ENCODE results near the gene SAA2.
"Not testable (repeated sequence)": the region's sequence is repeated elsewhere in the genome, so short reads cannot be mapped to it uniquely, and the experiment has no call there.

The SAA2 gene

DNA sequence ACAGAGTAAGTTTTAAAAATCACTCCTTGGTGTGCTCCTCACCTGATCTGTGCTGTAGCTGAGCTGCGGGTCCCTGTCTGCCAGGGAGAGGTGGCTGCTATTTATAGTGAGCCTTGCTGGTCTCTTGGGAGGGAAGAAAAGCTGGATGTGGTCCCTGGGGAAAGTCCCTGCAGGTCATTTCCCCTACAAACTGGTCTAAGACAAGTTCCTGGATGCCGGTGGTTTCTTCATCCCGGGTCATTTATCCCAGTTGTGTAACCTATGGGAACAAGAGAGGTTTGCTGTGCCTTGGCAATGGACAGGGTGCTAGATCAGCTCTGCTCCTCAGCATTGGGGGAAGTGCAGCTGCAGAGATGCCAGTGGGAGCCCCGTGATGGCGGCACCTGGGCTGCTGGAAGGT is at the start of gene SAA2:
Gene SAA2 (minus strand): TSS at position 108 of the 400 bp plus-strand sequence. CDS start 657 bp downstream, outside the sequence.
- no peak for DNase-seq

DNA sequence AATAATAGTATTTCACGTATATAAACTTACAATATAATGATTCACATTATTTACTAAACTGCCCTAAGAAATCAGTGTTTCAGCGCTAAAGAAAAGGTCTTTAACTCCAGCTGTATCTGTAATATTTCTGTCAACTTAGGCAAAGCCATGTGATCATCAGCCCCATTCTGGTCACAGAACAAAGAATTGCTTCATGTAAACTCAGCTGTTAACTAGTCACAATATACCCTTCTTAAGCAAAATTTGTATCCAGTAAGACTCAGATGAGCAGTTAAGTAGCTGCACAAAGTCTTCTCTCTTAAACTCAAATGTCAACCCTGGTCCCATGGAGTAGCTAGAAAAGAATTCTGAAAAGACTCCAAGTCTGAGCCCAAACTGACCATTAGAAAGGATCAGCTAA is 46.8 kb upstream of the SAA2 start:
- DNase-seq, result no peak

DNA sequence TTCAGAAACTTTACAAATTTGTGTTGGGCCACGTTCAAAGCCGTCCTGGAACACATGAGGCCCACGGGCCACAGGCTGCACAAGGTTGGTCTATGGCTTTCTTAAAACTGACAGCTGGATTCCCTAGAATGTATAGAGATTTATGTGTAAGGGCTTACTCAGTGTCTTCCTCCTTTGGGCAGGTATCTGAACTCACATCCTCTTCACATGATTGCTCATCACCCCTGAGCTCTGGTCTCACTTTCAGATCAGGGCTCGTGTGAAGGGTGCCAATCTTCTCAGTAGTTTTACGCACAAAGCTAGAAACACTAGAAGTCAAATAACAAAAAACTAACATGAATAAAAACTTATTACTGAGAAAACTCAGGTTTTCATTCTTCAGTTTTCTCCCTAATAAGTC is 46.4 kb upstream of the SAA2 start:
- no peak for DNase-seq

DNA sequence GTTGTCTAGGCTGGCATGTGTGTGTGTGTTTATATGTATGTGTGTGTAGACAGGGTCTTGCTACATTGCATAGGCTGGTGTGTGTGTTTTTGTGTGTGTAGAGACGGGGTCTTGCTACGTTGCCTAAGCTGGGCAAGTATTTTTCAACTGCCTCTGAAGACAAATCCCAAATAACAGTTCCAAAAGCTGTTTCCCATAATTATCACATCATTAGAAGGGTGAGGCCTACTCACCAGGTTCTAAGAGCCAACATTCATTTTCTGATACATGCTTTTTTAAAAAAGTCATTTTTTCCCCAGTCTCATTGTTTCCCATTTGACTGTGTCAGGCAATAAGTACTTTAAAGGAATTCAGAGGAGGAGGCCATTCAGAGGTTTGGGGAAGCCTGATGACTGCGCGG is 40.4 kb upstream of the SAA2 start:
- no peak for DNase-seq

DNA sequence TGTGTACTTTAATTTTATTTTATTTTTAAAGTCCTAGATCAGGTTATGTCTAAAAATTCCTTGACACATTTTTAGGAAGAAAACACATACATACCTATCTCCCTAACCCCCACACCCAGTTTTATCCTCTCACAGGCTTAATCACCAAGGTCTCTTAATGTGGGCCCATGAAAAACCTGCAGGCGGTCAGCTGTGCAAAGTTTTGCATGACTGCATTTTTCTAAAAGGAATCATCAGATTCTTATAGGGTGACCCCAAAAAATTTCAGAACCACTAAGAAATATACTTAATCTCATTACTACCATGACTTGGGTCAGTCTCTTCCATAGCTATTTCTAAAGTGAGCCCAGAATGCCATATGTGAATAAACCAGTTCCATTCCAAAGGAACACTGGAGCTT is 37.4 kb upstream of the SAA2 start:
- DNase-seq, result no peak

DNA sequence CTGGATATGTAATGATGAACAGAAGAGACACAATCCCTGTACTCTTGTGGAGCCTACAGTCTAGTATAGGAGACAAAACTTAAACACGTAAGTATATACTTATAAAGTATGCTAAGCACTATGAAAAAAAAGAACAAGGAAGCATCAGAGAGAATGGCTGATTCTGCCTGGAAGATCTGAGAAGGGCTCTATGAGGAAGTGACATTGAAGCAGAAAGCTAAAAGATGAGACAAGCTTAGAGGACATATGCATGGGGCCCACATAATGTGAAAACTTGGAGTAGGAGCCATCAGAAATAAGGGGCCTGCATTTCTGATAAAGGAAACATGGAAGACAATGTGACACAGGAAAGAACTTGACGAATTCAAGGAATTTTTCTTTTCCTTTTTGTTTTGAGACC is 34.2 kb upstream of the SAA2 start:
- DNase-seq, result no peak

DNA sequence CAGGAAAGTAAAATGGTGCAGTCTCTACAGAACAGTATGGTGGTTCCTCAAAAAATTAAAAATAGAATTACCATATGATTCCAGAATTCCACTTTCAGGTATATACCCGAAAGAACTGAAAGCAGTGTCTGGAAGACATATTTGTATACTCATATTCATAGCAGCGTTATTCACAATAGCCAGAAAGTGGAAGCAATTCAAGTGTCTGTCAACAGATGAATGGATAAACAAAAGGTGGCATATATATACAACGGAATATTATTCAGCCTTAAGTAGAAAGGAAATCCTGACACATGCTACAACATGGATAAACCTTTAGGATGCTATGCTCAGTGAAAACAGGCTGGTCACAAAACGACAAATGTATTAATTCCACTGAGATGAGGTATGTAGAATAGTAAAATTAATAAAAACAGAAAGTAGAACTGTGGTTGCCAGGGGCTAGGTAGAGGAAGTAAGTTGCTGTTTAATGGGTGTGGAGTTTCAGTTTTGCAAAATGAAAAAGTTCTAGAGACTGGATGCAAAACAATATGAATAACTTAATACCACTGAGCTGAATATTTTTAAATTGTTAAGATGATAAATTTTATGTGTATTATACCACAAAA is 32.1 kb upstream of the SAA2 start:
- DNase-seq, result no peak

DNA sequence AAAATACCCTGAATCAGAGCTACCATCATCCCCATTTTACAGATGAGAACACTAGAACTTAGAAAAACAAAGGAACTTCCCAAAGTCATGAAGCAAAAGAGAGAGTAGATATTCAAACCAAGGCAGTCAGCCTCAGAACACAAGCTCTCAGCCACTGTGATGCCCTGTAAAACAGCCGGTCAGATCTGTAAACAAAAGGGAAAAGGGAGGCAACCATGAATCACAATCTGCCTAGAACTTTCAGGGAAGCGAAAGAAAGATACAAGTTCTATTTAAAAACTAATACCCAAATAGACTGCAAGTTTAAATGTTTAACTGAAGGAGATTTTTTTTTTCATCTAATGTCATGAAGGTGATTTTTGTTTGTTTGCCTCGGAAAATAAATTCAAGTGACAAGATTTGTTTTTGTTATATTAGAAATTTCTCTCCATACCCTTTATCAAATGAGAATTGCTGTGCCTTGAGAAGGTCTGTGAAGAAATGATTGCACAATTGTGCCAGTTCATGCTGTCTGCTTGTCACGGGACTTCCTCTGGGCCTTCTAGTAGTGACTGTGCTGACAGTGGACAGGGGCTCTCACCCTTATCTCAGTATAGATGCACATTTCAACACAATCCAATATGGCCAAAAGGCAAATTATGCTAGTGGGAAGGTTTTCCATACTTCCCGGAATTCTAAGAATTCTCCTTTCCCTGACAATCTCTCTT is 29.2 kb upstream of the SAA2 start:
- no peak for DNase-seq

DNA sequence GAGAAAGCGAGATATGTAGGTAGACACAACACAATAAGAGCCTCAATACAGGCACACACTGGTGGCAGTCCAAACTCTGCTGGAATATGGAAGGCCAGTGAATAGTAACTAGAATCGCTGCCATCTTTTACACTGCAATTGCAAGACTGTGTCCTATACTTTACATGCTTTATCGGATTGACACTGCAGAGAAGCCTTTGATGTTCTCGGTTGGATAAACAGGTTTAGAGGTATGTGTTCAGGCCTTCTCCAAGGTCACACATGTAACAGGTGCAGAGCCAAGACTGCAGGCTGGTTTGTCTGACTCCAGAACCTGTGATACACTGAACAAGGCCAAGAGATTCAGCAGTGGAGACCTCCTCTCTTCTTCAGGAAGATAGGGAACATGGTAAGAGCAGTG is 22.7 kb upstream of the SAA2 start:
- DNase-seq, result no peak

DNA sequence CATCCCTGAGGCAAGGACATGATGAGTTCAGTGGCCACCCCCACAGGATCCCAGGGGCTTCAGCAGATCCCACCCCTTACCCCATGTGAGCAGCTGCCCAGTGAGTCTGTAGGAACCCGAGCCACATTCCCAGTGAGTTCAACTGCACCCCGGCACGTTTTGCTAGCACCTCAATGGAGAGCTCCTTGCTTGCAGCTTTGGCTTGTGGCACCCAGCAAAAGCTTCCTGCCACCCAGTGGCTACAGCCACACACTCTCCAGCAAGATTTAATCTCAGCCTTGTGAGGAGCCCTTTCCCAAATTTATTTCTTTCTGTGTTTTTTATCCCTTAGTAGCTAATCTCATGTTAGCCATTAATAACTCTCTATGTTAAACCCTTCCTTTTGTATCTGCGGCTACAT is 21.6 kb upstream of the SAA2 start:
- no peak for DNase-seq

DNA sequence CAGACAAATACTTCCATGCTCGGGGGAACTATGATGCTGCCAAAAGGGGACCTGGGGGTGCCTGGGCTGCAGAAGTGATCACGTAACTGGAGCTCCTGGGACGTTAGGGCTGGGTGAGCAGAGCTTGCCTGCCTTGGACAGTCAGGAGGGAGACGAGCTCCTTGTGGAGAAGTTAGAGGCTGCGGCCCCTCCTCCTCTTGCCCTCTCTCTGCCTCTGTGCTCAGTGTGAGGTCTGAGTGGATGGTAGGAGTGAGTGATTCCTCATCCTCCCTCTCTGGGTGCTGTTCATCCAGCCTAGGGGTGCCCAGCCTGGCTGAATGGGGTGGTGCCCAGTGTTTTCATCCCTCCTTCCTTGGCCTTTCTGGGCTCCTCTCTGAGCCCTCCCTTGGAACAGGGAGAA is 20.8 kb upstream of the SAA2 start:
- DNase-seq, result not testable (repeated sequence)

DNA sequence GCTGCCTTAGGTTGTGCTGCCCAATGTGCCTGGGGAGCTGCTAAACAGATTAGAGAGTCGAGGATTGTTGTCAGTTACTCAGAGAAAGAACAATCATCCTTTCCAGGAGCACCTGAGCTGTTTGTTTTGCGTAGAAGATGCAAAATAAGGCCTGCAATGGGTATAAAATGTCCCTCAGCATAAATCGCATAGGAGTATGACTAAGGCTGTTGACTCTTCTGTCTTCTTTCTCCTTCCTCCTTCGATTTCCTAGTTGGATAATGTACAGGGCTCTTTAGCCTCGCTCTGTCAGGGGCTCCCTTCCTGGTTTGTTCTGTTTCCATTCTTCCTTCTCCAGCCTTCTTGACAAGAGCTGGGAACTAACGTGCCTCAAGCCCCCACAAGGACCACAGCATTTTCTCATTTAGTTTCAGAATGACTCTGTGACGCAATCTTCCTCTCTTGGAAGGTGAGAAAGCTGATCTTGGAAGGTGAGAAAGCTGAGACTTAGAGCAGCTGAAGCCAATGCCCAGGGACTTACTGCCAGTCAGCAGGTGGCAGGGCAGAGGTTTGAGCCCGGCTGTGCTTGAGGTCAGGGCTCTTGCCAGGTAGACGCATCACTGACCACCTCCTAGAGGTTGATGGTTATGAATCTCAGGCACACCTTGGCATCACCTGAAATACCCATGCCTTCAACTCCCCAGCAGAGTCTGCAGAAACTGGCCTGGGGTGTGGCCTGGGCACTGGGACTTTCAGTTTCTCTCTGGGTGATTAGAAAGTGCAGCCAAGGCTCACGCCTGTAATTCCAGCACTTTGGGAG is 19.1 kb upstream of the SAA2 start:
- not testable (repeated sequence) for DNase-seq

DNA sequence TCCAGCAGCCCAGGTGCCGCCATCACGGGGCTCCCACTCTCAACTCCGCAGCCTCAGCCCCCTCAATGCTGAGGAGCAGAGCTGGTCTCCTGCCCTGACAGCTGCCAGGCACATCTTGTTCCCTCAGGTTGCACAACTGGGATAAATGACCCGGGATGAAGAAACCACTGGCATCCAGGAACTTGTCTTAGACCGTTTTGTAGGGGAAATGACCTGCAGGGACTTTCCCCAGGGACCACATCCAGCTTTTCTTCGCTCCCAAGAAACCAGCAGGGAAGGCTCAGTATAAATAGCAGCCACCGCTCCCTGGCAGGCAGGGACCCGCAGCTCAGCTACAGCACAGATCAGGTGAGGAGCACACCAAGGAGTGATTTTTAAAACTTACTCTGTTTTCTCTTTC is 17.5 kb upstream of the SAA2 start, which contains the start of gene SAA1:
Gene SAA1 (plus strand): TSS at position 316 of the 400 bp plus-strand sequence. CDS start 624 bp downstream, outside the sequence.
- DNase-seq, result no peak

DNA sequence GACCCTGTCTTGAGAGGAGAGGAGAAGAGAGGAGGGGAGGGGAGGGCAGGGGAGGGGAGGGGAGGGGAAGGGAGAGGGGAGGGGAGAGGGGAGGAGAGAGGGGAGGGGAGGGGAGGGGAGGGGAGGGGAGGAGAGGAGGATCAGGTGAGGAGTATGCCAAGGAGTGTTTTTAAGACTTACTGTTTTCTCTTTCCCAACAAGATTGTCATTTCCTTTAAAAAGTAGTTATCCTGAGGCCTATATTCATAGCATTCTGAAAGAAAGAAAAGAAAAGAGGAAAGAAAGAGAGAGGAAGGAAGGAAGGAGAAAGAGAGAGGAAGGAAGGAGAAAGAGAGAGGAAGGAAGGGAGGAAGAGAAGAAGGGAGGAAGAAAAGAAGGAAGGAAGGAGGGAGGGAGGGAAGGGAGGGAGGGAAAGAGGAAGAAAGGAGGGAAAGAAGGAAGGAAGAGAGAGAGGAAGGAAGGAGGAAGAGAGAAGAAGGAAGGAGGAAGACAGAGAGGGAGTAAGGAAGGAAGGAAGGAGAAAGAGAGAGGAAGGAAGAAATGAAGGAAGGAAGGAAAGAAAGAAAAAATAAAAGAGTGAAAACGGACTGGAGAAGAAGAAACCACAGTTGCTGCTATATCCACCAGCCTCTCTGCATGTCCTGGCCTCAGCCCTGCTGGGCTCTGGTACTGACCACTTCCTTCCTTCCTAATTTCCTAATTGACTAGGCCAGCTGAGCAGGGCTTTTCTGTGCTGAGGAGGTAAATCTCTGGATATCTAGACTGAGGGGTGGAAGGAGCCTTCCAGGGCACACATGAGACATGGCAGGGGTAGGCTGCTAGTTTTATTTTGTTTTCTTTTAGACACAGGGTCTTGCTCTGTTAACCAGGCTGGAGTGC is 16.4 kb upstream of the SAA2 start:
- no peak for DNase-seq

DNA sequence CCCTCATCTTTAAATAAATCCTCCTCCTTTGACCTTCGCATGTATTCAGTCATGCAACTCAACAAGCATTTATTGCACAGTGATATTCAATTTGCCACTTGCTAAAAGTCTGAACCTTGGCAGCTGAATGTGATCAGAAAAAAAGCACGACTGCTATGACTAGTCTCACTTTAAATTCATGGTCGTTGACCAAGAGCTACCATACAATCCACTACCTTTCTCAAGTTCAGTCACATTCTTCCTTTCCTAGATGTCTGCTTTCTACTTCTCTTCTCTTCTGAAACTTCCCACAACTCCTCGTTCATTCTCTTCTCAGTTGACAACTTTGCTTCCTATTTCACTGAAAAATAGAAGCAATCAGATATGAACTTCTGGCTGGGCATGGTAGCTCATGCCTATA is 15.6 kb upstream of the SAA2 start:
- DNase-seq, result no peak

DNA sequence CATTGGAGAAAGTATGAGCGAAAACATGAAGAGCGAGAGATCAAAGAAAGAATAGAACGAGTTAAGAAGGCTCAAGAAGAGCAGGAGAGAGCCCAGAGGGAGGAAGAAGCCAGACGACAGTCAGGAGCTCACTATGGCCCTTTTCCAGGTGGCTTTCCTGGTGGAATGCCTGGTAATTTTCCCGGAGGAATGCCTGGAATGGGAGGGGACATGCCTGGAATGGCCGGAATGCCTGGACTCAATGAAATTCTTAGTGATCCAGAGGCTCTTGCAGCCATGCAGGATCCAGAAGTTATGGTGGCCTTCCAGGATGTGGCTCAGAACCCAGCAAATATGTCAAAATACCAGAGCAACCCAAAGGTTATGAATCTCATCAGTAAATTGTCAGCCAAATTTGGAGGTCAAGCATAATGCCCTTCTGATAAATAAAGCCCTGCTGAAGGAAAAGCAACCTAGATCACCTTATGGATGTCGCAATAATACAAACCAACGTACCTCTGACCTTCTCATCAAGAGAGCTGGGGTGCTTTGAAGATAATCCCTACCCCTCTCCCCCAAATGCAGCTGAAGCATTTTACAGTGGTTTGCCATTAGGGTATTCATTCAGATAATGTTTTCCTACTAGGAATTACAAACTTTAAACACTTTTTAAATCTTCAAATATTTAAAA is 14.3 kb upstream of the SAA2 start:
- not testable (repeated sequence) for DNase-seq

DNA sequence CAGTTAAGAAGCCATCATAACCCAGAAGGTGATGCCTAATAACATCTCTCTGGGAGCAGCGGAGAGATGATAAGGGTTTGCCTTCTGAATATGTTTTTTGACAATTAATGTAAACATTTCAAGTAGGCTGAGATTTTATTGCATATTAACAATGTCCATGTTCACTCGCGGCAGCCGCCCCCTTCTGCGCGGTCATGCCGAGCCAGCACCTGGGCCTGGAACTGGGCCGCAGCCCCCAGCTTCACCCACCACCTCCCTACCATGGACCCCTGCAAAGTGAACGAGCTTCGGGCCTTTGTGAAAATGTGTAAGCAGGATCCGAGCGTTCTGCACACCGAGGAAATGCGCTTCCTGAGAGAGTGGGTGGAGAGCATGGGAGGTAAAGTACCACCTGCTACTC is 13.3 kb upstream of the SAA2 start:
- no peak for DNase-seq

DNA sequence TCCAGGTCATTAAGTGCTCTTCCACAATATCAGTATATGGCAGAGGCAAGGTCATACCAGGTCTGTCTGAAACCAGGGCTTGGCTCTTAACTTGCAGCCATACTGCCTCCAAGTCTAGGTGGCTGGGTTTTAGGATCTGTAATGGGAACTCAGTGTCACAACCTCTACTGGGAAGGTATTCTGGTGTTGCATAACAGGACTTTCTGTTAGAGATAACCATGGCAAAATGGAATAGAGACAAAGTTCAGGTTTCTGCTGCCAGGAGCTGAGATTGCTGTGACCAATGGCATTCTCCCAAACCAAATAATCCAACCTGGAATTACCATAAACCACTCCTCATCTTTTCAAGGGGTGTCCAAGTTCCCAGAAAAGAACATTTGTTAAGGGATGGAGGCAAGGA is 10.8 kb upstream of the SAA2 start:
- DNase-seq, result no peak

DNA sequence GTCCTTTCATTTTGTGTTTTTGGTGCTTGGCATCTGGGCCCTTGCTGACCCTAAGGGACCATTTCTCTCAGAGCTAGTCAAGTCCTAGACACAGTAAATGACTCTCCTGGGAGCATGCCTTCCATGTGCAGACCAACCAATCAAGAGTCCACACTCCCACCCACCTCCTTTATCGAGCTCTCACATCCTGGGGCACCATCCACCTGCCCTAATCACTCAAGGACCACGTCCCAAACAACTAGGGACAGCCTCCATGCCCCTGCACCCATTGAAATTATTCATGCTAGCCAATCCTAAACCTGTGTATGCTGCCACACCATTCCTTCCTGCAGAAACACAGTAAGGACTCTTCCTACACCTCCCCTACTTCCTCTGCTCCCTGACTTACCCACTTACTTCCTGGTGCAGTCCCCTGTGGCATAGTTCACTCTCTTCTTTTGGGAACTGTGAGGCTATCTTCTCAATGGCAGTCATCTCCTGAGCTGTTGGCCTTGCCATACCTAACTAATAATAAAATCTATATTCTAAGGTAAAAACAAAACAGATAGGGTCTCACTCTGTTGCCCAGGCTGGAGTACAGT is 6.4 kb upstream of the SAA2 start:
- no peak for DNase-seq

DNA sequence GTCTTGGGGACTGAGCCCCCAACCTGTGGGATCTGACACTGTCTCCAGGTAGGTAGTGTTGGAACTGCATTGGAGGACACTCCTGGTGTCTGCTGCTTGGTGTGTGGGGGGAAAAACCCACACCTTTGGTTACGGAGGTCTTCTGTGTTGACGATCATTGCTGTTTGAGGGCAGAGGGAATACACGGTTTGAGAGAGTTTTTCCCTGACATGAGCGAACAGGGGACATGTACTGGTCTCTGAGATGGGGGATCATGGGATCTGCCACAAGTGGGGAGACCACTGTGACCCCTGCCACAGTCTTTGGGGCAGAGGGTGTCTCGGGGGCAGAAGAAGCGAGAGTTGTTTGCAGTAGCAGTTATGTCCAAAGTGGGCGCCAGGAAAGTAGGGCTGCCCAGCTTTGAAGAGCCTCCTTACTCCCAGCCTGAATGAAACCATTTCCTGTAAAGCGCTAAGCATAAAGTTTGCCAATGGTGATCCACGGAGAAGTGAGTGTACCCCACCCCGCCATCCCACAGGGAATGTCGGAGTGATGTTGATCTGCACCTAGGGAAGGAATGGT is 5.4 kb upstream of the SAA2 start:
- no peak for DNase-seq

DNA sequence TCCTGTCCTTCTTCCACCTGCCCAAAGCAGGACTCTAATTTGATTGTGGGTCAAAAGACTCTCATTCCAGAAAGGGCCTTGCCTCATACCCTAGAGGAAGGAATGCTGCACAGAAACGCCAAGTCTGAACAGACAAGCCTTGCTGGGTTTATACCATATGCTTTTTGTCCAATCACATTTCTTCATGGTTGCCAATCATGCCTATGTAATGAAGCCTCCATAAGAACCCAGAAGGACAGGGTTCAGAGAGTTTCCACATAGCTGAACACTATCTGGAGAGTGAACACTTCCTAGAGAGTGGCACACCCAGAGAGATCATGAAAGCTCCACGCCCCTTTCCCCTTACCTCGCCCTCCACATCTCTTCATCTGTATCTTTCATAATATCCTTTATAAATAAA is 4.8 kb upstream of the SAA2 start:
- no peak for DNase-seq

DNA sequence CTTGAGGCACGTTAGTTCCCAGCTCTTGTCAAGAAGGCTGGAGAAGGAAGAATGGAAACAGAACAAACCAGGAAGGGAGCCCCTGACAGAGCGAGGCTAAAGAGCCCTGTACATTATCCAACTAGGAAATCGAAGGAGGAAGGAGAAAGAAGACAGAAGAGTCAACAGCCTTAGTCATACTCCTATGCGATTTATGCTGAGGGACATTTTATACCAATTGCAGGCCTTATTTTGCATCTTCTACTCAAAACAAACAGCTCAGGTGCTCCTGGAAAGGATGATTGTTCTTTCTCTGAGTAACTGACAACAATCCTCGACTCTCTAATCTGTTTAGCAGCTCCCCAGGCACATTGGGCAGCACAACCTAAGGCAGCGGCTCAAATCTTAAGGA is 1.3 kb downstream of the SAA2 start:
- DNase-seq, result not testable (repeated sequence)

Data from NCI-H1092 (cell line).